NCI-H1694 (cell line): ENCODE data around the gene CTU1.

Experiments used
- DNase-seq: peaks from one replicate; lab custom pipeline; 2025; lab: John Stamatoyannopoulos, UW

Gene CTU1

DNA sequence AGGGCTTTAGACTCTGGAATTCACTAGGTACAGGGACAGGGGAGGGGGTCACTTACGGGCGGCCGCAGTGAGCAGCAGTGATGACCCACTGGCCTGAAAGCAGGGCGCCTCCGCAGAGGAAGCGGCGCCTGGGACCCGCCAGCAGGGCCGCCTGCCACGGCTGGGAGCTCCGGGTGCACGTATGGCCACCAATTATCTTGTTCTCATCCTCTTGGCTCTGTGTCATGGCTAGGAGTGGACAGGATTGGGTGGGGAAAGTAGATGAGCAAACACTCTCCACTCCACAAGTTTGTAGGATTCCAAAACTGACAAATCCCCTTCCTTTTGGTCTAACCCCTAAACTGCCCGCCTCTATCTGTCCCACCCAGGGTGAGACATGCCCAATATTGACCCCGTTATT is 26.7 kb downstream of the CTU1 start:
- DNase-seq, result no peak

DNA sequence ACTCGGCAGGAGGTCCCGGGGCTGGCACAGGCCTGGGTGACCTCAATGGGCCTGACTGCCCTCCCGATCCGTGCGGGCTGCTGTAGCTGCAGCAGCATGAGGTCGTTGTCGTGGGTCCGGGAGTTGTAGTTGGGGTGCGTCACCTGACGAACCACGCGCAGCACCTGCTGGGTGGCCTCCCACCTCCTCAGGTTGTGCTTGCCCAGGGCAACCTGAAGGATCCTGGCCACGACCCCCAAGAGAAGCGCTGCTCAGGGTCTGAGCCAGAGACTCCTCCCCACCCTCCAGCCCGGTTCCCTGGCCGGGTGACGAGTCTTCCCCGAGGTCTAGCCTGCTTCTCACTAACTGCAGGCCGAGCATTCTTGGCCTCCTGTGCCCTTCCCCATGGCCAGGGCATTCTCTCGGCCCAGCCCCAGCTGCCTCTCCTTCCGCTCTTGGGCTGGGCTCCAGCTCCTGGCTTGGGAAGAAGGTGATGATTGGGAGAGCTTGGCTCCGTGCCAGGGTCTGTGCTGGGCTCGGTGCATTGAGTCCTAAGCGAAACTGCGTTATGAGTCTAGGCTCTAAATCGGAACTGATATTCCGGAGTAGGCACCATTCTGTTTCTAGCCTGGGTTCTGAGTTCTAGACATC is 28.6 kb downstream of the CTU1 start:
- DNase-seq, result no peak

DNA sequence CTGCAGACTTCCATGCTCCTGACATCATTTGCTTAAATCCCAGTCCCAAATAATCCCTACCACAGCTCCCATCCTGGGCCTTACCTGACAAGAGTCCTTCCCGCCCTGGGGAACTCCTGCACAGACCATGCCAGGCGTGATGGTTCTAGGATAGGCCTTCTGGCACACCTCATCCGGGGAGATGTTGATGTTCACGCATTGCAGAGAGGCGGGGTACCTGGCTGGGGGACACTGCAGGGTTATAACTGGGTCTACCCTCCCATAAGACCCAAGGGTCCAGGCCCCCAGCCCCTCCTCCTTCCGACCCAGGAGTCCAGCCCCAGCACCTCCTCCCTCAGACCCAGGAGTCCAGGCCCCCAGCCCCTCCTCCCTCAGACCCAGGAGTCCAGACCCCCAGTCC is 29.5 kb downstream of the CTU1 start:
- no peak for DNase-seq

DNA sequence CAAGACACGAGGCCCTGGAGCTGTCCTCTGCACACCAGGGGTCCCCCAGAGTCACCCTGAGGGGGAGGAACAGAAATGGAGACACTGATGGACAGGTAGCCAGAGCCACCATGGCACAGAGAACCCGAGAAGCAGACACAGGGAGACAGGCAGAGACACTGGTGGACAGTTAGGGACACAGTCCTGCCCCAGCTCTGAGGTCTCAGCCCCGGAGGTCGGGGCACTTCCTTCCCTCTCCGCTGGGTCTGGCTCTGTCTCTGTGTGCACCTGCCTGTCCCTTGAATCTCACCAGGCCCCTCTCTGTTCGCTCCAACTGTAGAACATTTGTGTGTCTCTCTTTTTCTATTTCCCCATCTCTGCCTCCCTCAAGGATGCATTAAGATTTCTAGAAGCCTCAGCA is 30.1 kb downstream of the CTU1 start:
- DNase-seq, result no peak

DNA sequence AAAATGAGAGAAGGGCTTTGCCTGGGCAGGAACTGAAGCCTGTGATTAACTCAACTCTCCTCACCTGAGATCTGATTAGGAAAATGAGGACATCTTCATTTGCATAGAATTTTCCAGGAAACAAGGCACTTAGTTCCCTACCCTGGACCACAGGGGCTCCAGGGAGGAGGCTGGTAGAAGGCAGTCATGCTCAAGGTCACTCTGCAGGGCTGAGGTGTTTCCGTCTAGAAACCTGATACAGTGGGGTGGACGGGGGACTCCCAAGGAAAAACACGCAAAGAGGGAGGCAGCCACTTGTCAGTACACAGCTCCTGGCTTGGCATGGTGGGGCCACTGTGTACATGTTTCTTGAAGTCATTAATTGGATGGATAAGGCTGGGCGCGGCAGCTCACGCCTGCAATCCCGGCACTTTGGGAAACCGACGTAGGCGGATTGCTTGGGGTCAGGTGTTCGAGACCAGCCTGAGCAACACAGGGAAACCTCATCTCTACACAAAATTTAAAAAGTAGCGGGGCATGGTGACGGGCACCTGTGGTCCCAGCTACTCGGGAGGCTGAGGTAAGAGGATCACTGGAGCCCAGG is 31.5 kb downstream of the CTU1 start:
- DNase-seq, result no peak

DNA sequence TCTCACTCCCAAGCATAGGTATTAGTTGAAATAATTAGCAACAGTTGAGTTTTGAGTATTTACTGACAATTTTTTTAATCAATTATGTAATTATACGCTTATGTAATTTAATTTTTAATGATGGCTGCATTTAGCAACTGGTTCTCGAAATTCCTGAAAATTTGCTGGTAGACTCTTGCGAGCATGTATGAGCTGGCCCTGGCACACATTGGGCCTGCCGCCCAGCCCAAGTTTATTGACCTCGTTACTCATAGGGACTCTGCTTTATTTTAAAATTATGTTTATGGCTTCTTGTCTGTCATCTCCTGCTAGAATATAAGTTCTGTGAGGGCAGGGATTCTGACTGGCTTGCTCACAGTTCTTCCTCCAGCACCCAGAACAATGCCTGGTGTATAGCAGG is 32.2 kb downstream of the CTU1 start:
- DNase-seq, result no peak

DNA sequence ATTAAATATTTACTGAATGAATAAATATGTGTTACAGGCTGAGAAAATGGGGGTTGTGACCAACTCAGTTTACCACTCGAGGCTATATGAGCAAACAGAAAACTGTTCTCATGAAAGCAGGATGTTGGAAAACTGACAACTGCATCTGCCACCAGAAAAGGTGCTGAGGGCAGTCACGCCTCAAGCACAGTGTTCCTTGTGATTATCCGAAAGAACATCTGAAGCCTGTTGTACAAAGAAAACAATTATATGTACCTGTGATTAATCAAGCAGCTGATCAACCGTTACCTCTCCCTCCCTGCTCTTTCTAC is 37.2 kb downstream of the CTU1 start:
- DNase-seq, result no peak

DNA sequence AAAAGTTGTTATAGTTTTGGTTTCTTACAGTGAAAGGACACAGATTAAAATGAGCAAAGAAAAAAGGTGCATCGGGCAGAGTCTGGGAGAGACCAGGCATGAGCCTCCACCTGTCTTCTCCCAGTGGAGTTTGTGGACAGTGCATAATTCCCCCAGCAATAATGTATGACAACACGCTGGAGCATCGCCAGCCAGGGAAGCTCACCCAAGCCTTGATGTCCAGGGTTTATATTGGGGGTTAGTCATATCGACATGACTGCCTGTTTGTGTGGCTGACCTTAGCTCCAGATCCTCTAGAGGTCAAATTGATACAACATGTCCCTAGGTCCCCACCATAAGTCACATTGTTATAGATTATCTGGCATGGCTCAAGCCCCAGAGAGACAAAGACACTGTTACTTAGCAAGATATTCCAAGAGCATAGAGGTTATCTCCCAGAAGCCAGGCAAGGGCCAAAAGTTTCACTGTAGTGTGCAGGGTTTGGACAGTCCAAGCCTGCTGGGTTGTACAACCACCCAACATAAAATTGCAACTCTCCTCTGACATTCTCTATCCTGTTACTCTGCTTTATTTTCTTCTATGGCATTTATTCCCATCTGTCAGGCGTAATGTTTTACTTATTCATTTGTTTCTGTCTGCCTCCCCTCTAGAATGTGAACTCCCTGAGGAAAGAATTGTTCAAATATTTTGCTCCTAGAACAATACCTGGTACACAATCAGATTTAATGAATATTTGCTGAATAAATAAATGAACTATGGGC is 37.7 kb downstream of the CTU1 start:
- no peak for DNase-seq

DNA sequence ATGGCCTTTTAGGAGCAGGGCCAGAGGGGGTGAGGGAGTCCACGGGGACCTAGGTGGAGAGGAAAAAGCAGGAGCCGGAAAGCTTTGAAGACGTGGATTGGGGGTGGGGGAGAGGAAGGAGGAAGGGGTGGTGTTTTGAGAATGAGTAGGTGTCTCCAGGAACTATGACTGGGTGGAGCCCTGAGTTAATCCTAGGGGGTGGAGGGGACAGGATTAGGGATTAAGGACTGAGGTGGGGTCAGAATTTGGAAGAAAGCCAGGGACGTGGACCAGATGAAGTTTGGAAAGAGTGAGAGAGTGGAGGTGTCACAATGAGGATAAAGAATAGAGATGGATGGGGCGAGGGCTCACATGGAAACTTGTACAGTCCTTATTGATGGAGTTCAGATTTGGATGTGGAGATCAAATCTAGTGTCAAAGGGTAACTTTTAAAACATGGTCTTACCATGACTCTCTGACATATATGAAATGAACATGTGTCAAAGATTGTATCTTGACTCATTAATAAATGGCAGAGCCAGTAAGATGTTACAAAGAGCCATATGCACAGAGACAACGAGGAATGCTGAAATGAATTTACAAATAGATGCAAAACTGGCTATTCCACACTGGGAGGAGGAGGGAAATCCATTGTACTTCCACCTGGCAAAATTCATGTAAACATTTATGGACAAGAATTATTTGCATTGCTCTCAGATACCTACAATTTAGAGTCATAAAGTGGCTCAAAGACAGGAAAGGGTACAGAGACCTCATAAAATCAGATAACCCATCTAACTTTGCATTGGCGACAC is 41.6 kb downstream of the CTU1 start:
- DNase-seq, result no peak

DNA sequence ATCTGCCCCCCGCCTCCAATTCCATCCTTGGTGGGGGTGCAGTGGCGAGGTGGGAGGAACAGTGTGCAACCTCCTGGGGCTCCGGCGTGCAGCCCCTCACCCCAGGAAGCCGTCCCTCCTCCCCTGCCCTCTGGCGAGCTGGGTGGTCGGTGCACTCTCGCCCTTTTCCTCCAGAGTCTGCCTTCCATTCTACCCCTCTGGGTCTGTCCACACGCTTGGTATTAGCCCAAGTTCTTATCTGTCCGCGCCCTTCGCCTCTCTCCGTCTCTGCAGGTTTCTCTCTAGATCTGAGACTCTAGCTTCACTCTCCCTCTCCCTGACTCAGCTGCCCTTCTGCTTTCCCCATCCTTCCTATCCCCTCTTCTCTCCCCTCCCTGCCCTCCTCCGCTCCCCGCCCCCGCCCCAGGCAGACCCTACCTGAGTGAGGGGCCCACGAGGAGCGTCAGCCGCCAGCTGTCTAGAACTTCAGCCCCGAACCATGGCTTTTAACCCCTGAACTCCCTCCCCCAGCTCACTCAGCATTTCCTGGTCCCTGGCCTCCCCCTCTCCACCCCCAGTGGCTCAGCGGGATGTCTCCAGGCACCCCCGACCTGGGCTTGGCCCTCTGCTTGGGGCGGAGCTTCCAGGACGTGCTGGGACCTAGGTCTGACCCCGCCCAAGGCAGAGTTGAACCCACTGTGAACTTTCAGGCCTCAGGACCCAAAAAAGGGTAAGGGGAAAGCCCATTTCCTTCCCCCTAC is 42.8 kb downstream of the CTU1 start:
- DNase-seq, result no peak

DNA sequence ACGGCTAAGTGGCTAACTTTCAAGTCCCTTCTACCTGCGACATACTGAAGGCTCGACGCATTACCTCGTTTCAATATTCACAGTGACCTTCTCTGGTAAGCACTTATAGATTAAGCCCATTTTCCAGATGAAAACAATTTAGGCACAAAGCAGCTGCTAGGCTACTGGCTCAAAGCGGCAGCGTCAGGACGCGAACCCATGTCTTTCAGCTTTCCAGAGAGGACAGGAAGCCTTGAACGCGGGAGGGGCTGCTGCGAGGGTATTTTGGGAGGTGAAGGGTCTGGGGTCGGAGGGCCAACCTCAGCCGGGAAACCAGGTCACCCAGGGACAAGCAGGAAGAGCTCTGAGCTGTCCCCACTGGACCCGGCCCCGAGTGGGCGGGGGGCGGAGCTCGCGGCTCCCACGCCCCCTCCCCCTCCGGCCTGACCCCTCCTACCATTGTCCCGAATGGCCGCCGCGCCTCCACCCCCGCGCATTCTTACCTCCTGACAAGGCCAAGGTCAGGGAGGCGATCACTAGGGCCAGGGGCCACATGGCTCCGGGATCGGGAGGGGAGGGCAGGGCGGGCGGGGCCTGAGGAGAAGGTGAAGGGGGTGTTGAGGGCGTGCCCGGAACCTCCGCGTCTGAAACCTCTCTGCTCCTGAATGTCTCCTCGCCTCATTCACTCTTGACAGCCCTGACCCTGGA is 43.5 kb downstream of the CTU1 start, which contains the start of gene KLK13:
Gene KLK13 (minus strand): TSS at position 559 of the 687 bp plus-strand sequence. CDS start 25 bp downstream, at position 534.
- no peak for DNase-seq

DNA sequence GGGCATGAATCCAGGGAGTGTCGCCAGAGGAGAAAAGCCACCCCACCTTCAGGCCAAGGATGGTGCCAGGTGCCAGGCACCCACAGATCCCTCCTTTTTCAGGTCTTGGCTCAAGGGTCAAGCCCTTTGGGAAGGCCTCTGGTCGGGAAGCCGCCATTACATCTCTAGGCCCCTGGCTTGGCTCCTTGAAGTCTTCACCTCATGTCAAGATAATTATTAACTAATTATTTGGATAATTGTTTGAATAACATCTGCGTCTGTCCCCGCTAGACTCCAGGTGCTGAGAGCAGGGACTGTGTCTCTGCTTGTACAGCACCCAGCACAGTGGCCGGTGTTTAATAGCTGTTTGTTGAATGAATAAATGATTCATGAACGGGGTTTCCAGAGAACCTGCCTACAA is 44.5 kb downstream of the CTU1 start:
- no peak for DNase-seq

DNA sequence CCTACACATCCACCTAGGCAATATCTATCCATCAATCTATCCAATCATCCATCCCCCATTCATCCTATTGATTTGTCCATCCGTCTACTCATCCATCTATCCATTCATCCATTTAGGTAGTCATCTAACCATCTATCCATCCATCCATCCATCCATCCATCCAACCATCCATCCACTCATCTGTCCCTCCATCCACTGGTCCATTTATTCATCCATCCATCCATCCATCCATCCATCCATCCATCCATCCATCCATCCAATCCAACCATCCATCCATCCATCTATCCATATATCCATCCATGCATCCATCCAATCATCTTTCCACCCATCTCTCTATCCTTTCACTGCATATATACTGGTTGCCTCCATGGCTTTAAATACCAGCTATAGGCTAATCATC is 47.2 kb downstream of the CTU1 start:
- DNase-seq, result no peak

DNA sequence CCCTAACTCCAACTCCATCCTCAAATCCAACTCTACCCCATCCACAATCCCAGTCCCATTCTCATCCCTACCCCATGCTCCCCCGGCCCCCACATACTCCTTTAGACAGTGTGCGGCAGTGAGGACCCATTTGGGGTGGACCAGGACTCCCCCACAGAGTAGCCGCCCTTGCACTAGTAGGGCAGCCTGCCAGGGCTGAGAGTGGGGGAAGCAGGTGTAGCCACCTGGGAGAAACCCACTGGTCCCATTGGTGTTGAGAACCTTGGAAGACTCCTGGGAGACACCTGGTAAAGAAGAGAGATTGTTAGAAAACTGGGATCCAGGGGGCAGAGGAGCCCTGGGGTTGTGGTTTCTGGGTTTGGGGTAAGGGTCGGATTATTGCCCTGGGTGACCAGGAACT is 47.9 kb downstream of the CTU1 start:
- DNase-seq, result no peak

DNA sequence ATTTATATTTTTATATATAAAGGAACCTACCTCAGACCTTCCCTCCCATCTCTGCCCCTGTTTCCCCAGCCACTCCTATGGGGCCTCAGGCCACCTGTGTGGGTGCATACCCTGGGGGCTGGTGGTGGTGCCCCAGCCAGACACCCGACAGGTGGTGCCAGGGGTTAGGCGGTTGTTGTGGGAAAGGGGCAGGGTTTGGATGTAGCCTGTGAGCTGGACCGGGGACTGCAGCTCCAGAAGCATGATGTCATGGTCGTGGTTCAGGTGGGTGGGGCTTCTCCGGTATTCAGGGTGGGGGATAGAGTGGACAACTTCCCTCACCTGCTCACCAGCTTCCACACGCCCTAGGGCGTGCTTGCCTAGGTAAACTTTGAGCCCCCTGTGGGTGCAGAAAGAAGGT is 48.5 kb downstream of the CTU1 start:
- DNase-seq, result no peak

DNA sequence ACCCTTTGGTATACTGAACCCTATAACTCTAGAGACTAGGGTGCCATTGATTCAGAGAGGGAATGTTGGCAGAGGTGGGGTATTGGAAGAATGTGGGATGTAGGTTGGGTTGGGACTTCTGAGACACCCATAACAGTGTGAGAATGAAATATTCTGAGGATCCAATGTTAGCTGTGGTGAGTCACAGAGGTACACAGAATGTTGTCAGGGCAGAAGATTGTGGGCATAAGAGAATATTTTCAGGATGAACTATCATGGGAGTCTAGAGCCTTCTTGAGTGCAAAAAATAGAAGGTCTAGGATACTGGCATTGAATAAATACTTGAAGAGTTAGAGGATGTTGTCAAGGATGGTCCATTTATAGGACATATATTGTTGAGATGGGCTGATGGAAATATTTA is 52.3 kb downstream of the CTU1 start:
- no peak for DNase-seq
